Right lobe of liver (tissue), 4 donors: ENCODE results near the gene SLX4.

Experiments
- POLR2A ChIP-seq: fragments of 450-650 bp; IDR thresholded peaks from one replicate; pipeline ENCODE4 v1.6.1; 2017; ENCODE audit warnings: antibody characterized with exemption, mild to moderate bottlenecking
- TF ChIP-seq, protein P1 (sequence below), 4 donors: fragments of 200-600 bp in 3 of 4; fragments of 450-650 bp in 1 of 4; IDR thresholded peaks; one replicate each; pipeline versions ENCODE4 v1.5.1 to v1.8.0; 2016 to 2022; ENCODE audit warnings: antibody characterized with exemption in 4 of 4, mild to moderate bottlenecking in 2 of 4
- donor health status: DM: no; HTN: no; CAD: no.
- donor health status: DM: no; HTN: no; CAD: no.
- donor health status: DM: no; HTN: yes; CAD: no.

DNA sequence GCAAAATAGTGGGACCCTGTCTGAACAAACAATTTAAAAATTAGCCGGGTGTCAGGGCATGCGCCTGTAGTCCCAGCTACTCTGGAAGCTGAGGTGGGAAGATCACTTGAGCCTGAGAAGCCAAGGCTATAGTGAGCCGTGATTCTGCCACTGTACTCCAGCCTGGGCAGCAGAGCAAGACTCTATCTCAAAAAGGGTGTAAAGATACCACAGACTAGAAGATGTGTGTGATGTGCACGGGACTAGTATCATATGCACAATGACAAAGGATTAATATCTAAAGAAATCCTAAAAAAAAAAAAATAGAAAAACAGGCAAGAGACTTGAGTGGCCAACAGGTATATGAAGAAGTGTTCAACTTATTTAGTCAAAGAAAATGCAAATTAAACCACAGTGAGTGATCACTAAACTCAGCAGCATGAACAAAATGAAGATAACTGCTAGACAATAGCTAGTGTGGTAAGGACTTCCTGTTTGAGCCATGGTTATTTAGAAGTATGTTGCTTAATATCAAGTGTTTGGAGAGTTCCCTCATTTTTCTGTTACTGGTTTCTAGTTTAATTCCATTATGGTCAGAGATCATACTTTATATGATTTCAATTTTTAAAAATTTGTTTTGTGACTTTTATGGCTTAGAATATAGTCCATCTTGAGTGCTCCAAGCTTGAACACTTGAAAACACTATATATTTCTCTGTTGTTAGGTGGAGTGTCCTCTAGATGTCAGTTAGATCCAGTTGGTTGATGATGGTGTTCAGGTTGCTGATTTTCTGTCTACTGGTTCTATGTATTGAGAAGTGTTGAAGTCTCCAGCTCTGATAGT lies 14.7 kb upstream of the SLX4 start:
- TF ChIP-seq, protein P1, sequence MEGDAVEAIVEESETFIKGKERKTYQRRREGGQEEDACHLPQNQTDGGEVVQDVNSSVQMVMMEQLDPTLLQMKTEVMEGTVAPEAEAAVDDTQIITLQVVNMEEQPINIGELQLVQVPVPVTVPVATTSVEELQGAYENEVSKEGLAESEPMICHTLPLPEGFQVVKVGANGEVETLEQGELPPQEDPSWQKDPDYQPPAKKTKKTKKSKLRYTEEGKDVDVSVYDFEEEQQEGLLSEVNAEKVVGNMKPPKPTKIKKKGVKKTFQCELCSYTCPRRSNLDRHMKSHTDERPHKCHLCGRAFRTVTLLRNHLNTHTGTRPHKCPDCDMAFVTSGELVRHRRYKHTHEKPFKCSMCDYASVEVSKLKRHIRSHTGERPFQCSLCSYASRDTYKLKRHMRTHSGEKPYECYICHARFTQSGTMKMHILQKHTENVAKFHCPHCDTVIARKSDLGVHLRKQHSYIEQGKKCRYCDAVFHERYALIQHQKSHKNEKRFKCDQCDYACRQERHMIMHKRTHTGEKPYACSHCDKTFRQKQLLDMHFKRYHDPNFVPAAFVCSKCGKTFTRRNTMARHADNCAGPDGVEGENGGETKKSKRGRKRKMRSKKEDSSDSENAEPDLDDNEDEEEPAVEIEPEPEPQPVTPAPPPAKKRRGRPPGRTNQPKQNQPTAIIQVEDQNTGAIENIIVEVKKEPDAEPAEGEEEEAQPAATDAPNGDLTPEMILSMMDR (IDR thresholded peaks at IDR 0.05): no peak
- no peak for TF ChIP-seq POLR2A
